HEK293 (cell line): ENCODE data around the gene KANSL1L.
A peak's percentile ranks its signal among the peaks of the same experiment; 100 is the strongest.
"Not testable (repeated sequence)": the region's sequence is repeated elsewhere in the genome, so short reads cannot be mapped to it uniquely, and the experiment has no call there.

Source experiments
- CTCF ChIA-PET: fragments of 350-600 bp; formaldehyde crosslinking; extraction: SDS; loops from one replicate; lab custom pipeline; 2021; ENCODE audit warnings: antibody characterized with exemption; lab: Yijun Ruan, JAX
- POLR2A ChIA-PET: fragments of 300-600 bp; formaldehyde crosslinking; extraction: SDS; loops from one replicate; lab custom pipeline; 2020; ENCODE audit warnings: antibody characterized with exemption, inconsistent platforms; lab: Yijun Ruan, JAX
- H3K27ac ChIP-seq: fragments of 200-500 bp; sonication (Bioruptor generic); 2 replicates; pipeline ENCODE4 v1.5.1; 2014; ENCODE audit warnings: low read depth, low read length, control low read depth, inconsistent platforms; ENCODE audit errors: extremely low read depth
- H3K36me3 ChIP-seq, 2 experiments: fragments of 200-500 bp in 1 of 2; sonication (Bioruptor generic) in 1 of 2; 1 replicate in 1 of 2; 2 replicates in 1 of 2; pipeline ENCODE4 v1.5.1; 2014 to 2017; ENCODE audit warnings: inconsistent platforms in 2 of 2, low read length in 2 of 2; ENCODE audit not compliant: control insufficient read depth in 2 of 2, insufficient read depth in 1 of 2
- H3K4me1 ChIP-seq: fragments of 200-500 bp; sonication (Bioruptor generic); 2 replicates; pipeline ENCODE4 v1.5.1; 2014; ENCODE audit warnings: mild to moderate bottlenecking, low read length, inconsistent platforms; ENCODE audit not compliant: control insufficient read depth, insufficient read depth
- H3K4me3 ChIP-seq: 2 replicates; pipeline ENCODE4 v1.5.1; 2011; ENCODE audit warnings: low read depth, mild to moderate bottlenecking, control low read depth, low read length, moderate library complexity
- H3K9me3 ChIP-seq: fragments of 200-500 bp; sonication (Bioruptor generic); 2 replicates; pipeline ENCODE4 v1.5.1; 2014; ENCODE audit warnings: low read depth, low read length, inconsistent platforms; ENCODE audit not compliant: control insufficient read depth, insufficient read depth
- BCL11A ChIP-seq: fragments of 450-650 bp; formaldehyde crosslinking; IDR thresholded peaks from 2 replicates; pipeline ENCODE4 v1.5.1; 2016; ENCODE audit warnings: low read depth, missing biosample characterization, missing genetic modification characterization
- BCL6B ChIP-seq: fragments of 450-650 bp; formaldehyde crosslinking; IDR thresholded peaks from 2 replicates; pipeline ENCODE4 v1.5.1; 2017; ENCODE audit warnings: missing biosample characterization, missing genetic modification characterization
- EGR2 ChIP-seq: fragments of 450-650 bp; formaldehyde crosslinking; IDR thresholded peaks from 2 replicates; pipeline ENCODE4 v1.5.1; 2016; ENCODE audit warnings: low read depth, missing biosample characterization, missing genetic modification characterization
- REST ChIP-seq: fragments of 450-650 bp; formaldehyde crosslinking; IDR thresholded peaks from 2 replicates; pipeline ENCODE4 v1.5.1; 2016; ENCODE audit warnings: missing biosample characterization, missing genetic modification characterization
- SCRT1 ChIP-seq: fragments of 450-650 bp; formaldehyde crosslinking; IDR thresholded peaks from 2 replicates; pipeline ENCODE4 v1.5.1; 2016; ENCODE audit warnings: missing biosample characterization, missing genetic modification characterization, borderline replicate concordance
- ZNF174 ChIP-seq: fragments of 450-650 bp; formaldehyde crosslinking; IDR thresholded peaks from 2 replicates; pipeline ENCODE4 v1.5.0; 2017; ENCODE audit warnings: missing biosample characterization, mild to moderate bottlenecking, missing genetic modification characterization
- ZNF248 ChIP-seq: fragments of 450-650 bp; formaldehyde crosslinking; IDR thresholded peaks from 2 replicates; pipeline ENCODE4 v1.5.1; 2017; ENCODE audit warnings: missing biosample characterization, missing genetic modification characterization
- ZNF324 ChIP-seq: fragments of 450-650 bp; formaldehyde crosslinking; IDR thresholded peaks from 2 replicates; pipeline ENCODE4 v1.5.1; 2016; ENCODE audit warnings: missing biosample characterization, missing genetic modification characterization
- ZNF350 ChIP-seq: fragments of 450-650 bp; formaldehyde crosslinking; IDR thresholded peaks from 2 replicates; pipeline ENCODE4 v1.5.0; 2017; ENCODE audit warnings: missing biosample characterization, mild to moderate bottlenecking, missing genetic modification characterization
- ZNF37A ChIP-seq: fragments of 450-650 bp; IDR thresholded peaks from 2 replicates; pipeline ENCODE4 v1.5.1; 2018; ENCODE audit warnings: missing biosample characterization, missing genetic modification characterization
- ZNF426 ChIP-seq: fragments of 450-650 bp; formaldehyde crosslinking; IDR thresholded peaks from 2 replicates; pipeline ENCODE4 v1.5.1; 2017; ENCODE audit warnings: missing biosample characterization, missing genetic modification characterization, mild to moderate bottlenecking, inconsistent platforms, moderate library complexity
- ZNF558 ChIP-seq: fragments of 450-650 bp; formaldehyde crosslinking; IDR thresholded peaks from 2 replicates; pipeline ENCODE4 v1.5.1; 2016; ENCODE audit warnings: missing biosample characterization, missing genetic modification characterization
- ZNF658 ChIP-seq: fragments of 450-650 bp; formaldehyde crosslinking; IDR thresholded peaks from 2 replicates; pipeline ENCODE4; 2016; ENCODE audit warnings: missing biosample characterization, missing genetic modification characterization
- ZNF843 ChIP-seq: fragments of 450-650 bp; formaldehyde crosslinking; IDR thresholded peaks from 2 replicates; pipeline ENCODE4 v1.5.1; 2016; ENCODE audit warnings: missing biosample characterization, missing genetic modification characterization
- TF ChIP-seq, protein P1 (sequence below): fragments of 450-650 bp; formaldehyde crosslinking; IDR thresholded peaks from 2 replicates; pipeline ENCODE4 v1.5.1; 2016; ENCODE audit warnings: missing biosample characterization, missing genetic modification characterization, borderline replicate concordance
- TF ChIP-seq, protein P2 (sequence below): fragments of 450-650 bp; formaldehyde crosslinking; IDR thresholded peaks from 2 replicates; pipeline ENCODE4 v1.5.1; 2016; ENCODE audit warnings: missing biosample characterization, missing genetic modification characterization

KANSL1L gene

DNA sequence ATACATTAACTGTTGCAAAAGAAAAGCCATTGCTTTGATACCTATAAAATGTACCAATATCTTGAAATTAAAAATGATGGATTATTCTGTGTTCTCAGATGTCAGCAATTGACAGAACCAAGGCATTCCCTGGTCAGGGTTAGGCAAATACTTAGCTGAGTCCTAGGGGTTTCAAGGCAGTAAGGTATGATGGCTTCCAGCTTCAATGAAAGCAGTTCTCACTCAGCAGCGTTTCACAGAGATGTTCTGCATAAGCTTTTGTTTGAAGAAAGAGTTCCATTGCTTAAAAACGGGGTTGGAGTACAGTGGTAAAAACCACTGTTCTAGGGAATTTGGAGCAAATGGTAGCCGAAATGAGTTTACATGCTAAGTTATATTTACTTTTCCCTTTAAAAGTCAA, 17.0 kb upstream of the KANSL1L start (continued):
- TF ChIP-seq ZNF426 (no peak), ZNF174 (no peak), ZNF843 (tag by site-specific recombination) (no peak)
- TF ChIP-seq, all 188 proteins: peak for 0

DNA sequence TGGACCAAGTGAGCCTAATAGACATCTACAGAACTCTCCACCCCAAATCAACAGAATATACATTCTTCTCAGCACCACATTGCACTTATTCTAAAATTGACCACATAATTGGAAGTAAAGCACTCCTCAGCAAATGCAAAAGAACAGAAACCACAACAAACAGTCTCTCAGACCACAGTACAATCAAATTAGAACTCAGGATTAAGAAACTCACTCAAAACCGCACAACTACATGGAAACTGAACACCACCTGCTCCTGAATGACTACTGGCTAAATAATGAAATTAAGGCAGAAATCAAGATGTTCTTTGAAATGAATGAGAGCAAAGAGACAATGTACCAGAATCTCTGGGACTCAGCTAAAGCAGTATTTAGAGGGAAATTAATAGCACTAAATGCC, 12.7 kb upstream of the KANSL1L start:
- H3K27ac ChIP-seq, POLR2A ChIA-PET, H3K9me3 ChIP-seq, H3K4me3 ChIP-seq, H3K36me3 ChIP-seq: not testable (repeated sequence)
- CTCF ChIA-PET, result interaction anchor here (1.9 kb wide), 1 partner anchor 15 kb away, joined by 7 read pairs; no protein-coding TSS in a partner anchor
- H3K4me1 ChIP-seq, result peaks cover 16% of the 10 kb centered on the region

DNA sequence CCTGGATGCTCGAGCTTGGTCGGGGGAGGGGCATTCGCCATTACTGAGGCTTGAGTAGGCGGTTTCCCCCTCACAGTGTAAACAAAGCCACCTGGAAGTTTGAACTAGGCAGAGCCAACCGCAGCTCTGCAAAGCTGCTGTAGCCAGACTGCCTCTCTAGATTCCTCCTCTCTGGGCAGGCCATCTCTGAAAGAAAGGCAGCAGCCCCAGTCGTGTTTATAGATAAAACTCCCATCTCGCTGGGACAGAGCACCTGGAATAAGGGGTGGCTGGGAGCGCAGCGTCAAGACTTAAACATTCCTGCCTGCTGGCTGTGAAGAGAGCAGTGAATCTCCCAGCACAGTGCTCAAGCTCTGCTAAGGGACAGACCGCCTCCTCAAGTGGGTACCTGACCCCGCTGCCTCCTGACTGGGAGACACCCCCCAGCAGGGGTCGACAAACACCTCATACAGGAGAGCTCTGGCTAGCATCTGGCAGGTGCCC, 10.4 kb upstream of the KANSL1L start:
- 0 out of 2 replicates have a peak, but pooled peaks have one; percentile 12 for TF ChIP-seq EGR2 (tag by site-specific recombination)
- H3K36me3 ChIP-seq, POLR2A ChIA-PET, H3K27ac ChIP-seq, H3K9me3 ChIP-seq, H3K4me3 ChIP-seq: not testable (repeated sequence)
- CTCF ChIA-PET, result interaction anchor here (0.8 kb wide), 1 partner anchor 45 kb away, joined by 4 read pairs; no protein-coding TSS in a partner anchor
- peaks cover 12% of the 10 kb centered on the region; the same call in 1 of the 2 replicates for H3K4me1 ChIP-seq

DNA sequence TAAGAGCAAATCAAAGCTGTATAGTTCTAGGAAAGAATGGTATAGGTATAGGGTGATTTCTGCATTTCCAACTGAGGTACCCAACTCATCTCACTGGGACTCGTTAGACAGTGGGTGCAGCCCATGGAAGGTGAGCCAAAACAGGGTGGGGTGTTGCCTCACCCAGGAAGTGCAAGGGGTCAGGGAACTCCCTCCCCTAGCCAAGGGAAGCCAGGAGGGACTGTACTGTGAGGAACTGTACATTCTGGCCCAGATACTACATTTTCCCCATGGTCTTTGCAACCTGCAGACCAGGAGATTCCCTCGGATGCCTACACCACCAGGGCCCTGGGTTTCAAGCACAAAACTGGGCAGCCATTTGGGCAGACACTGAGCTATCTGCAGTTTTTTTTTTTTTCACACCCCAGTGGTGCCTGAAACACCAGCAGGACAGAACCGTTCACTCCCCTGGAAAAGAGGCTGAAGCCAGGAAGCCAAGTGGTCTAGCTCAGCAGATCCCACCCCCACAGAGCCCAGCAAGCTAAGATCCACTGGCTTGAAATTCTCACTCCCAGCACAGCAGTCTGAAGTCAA, 9.9 kb upstream of the KANSL1L start:
- not testable (repeated sequence) for H3K27ac ChIP-seq

GRCh38 chr2:210180477-210180876, 9.3 kb upstream of the KANSL1L start:
- POLR2A ChIA-PET, result interaction anchor here (1.0 kb wide), 1 partner anchor 44 kb away, joined by 3 read pairs; no protein-coding TSS in a partner anchor
- H3K27ac ChIP-seq, result no peak overlapping the region
- H3K9me3 ChIP-seq, result no peaks in the 10 kb centered on the region
- H3K36me3 ChIP-seq, result no peaks in the 10 kb centered on the region
- TF ChIP-seq ZNF350 (tag by site-specific recombination) (no peak), ZNF37A (tag by site-specific recombination) (no peak), BCL11A (tag by site-specific recombination) (no peak), ZNF248 (tag by site-specific recombination) (no peak), ZNF843 (tag by site-specific recombination) (no peak), SCRT1 (tag by site-specific recombination) (no peak), ZNF658 (tag by site-specific recombination) (no peak), REST (tag by site-specific recombination) (no peak), ZNF558 (tag by site-specific recombination) (no peak), BCL6B (tag by site-specific recombination) (no peak), ZNF324 (tag by site-specific recombination) (no peak)
- TF ChIP-seq, protein P1, sequence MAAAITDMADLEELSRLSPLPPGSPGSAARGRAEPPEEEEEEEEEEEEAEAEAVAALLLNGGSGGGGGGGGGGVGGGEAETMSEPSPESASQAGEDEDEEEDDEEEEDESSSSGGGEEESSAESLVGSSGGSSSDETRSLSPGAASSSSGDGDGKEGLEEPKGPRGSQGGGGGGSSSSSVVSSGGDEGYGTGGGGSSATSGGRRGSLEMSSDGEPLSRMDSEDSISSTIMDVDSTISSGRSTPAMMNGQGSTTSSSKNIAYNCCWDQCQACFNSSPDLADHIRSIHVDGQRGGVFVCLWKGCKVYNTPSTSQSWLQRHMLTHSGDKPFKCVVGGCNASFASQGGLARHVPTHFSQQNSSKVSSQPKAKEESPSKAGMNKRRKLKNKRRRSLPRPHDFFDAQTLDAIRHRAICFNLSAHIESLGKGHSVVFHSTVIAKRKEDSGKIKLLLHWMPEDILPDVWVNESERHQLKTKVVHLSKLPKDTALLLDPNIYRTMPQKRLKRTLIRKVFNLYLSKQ (tag by site-specific recombination), result no peak
- TF ChIP-seq, protein P2, sequence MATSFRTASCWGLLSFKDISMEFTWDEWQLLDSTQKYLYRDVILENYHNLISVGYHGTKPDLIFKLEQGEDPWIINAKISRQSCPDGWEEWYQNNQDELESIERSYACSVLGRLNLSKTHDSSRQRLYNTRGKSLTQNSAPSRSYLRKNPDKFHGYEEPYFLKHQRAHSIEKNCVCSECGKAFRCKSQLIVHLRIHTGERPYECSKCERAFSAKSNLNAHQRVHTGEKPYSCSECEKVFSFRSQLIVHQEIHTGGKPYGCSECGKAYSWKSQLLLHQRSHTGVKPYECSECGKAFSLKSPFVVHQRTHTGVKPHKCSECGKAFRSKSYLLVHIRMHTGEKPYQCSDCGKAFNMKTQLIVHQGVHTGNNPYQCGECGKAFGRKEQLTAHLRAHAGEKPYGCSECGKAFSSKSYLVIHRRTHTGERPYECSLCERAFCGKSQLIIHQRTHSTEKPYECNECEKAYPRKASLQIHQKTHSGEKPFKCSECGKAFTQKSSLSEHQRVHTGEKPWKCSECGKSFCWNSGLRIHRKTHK (tag by site-specific recombination), result no peak
- peaks cover 12% of the 10 kb centered on the region; the same call in 1 of the 2 replicates for H3K4me1 ChIP-seq
- CTCF ChIA-PET, result interaction anchor here (0.7 kb wide), 1 partner anchor 801 kb away, joined by 4 read pairs; no protein-coding TSS in a partner anchor
- H3K4me3 ChIP-seq, result no peak overlapping the region

More for the DNA sequence above, 9.9 kb upstream of the KANSL1L start:
- H3K36me3 ChIP-seq, H3K9me3 ChIP-seq, H3K4me3 ChIP-seq: not testable (repeated sequence)
- CTCF ChIA-PET, result interaction anchor here (0.6 to 0.8 kb wide), 3 partner anchors 46 to 497 kb away, joined by 4 to 5 read pairs (median 4); no protein-coding TSS in a partner anchor
- POLR2A ChIA-PET, result interaction anchor here (1.0 kb wide), 1 partner anchor 43 kb away, joined by 3 read pairs; no protein-coding TSS in a partner anchor
- peaks cover 12% of the 10 kb centered on the region; the same call in 1 of the 2 replicates for H3K4me1 ChIP-seq
